GM23338 (cell line): Measurements from ENCODE around the gene SARNP. TPM values are rescaled to one million over a fixed set of nuclear protein-coding genes. Genes with fewer than 3 reads are reported as not detected.
A peak's percentile ranks its signal among the peaks of the same experiment; 100 is the strongest.

Source experiments
- ATAC-seq: fragments of 200-7000 bp; cut with Tn5 transposase; 3 replicates; pipeline ENCODE4 v1.9.1; 2020
- DNase-seq: peaks from one replicate; pipeline ENCODE4 v3.0.0-alpha.2; 2015; ENCODE audit warnings: low spot score
- H2AFZ ChIP-seq: fragments of 200-600 bp; sonication (generic); 2 replicates; pipeline ENCODE4 v1.8.0; 2016; ENCODE audit warnings: antibody characterized with exemption, mild to moderate bottlenecking, moderate library complexity
- H3F3A ChIP-seq: fragments of 200-600 bp; sonication (generic); replicated peaks from 2 replicates; pipeline ENCODE4 v1.8.0; 2017; ENCODE audit warnings: antibody characterized with exemption, mixed run types, low read depth
- H3K27ac ChIP-seq: fragments of 200-600 bp; sonication (generic); 2 replicates; pipeline ENCODE4 v1.6.1; 2016; ENCODE audit warnings: low read depth
- H3K27me3 ChIP-seq: fragments of 200-600 bp; sonication (generic); 2 replicates; pipeline ENCODE4 v1.8.0; 2016; ENCODE audit warnings: mild to moderate bottlenecking, mixed run types, moderate library complexity; ENCODE audit not compliant: insufficient read depth
- H3K36me3 ChIP-seq: fragments of 200-600 bp; sonication (generic); 2 replicates; pipeline ENCODE4 v1.8.0; 2016; ENCODE audit warnings: mild to moderate bottlenecking; ENCODE audit not compliant: insufficient read depth
- H3K4me1 ChIP-seq: fragments of 200-600 bp; sonication (generic); 2 replicates; pipeline ENCODE4 v1.8.0; 2016; ENCODE audit warnings: mild to moderate bottlenecking, moderate library complexity; ENCODE audit not compliant: insufficient read depth
- H3K4me2 ChIP-seq: fragments of 200-600 bp; sonication (generic); 2 replicates; pipeline ENCODE4 v1.7.1; 2017; ENCODE audit warnings: mixed run types
- H3K4me3 ChIP-seq: fragments of 200-600 bp; sonication (generic); 2 replicates; pipeline ENCODE4 v1.6.1; 2016; ENCODE audit warnings: mixed run types
- H3K79me2 ChIP-seq: fragments of 200-600 bp; sonication (generic); replicated peaks from 2 replicates; pipeline ENCODE4 v1.8.0; 2017; ENCODE audit warnings: mild to moderate bottlenecking; ENCODE audit not compliant: insufficient read depth
- H3K9me2 ChIP-seq: fragments of 200-600 bp; sonication (generic); 2 replicates; pipeline ENCODE4 v1.8.0; 2017; ENCODE audit not compliant: insufficient read depth
- H4K20me1 ChIP-seq: fragments of 200-600 bp; sonication (generic); replicated peaks from 2 replicates; pipeline ENCODE4 v1.8.0; 2017; ENCODE audit warnings: mild to moderate bottlenecking; ENCODE audit not compliant: insufficient read depth
- H3K27ac Mint-ChIP-seq: 2 replicates; pipeline ENCODE4 v1.8.0; 2020; ENCODE audit warnings: inconsistent platforms, mild to moderate bottlenecking, moderate library complexity, mixed read lengths
- H3K27me3 Mint-ChIP-seq: 3 replicates; pipeline ENCODE4 v1.8.0; 2022; ENCODE audit warnings: low read depth, mild to moderate bottlenecking, moderate library complexity, mixed read lengths, inconsistent platforms; ENCODE audit not compliant: insufficient read depth, poor library complexity
- H3K36me3 Mint-ChIP-seq: 3 replicates; pipeline ENCODE4 v1.8.0; 2021; ENCODE audit warnings: low read depth, mild to moderate bottlenecking, inconsistent platforms, moderate library complexity, mixed read lengths
- H3K4me1 Mint-ChIP-seq: 3 replicates; pipeline ENCODE4 v1.8.0; 2020; ENCODE audit warnings: mild to moderate bottlenecking, inconsistent platforms, mixed read lengths
- H3K4me3 Mint-ChIP-seq: 3 replicates; pipeline ENCODE4 v1.8.0; 2021; ENCODE audit warnings: moderate library complexity, mild to moderate bottlenecking, inconsistent platforms, mixed read lengths
- H3K9me3 Mint-ChIP-seq: 3 replicates; pipeline ENCODE4 v1.8.0; 2020; ENCODE audit warnings: moderate library complexity, mild to moderate bottlenecking, inconsistent platforms, mixed read lengths
- CREB1 ChIP-seq: fragments of 250-450 bp; sonication (Bioruptor Pico); IDR thresholded peaks from 2 replicates; pipeline ENCODE4 v1.5.0; 2020; ENCODE audit warnings: low read depth, mild to moderate bottlenecking, moderate library complexity
- CTCF ChIP-seq, 2 experiments: fragments of 200-600 bp in 1 of 2; sonication (generic) in 1 of 2; conservative IDR thresholded peaks; 2 replicates each; pipeline versions ENCODE4 v1.5.1 to v1.6.1; 2016 to 2017; ENCODE audit warnings: antibody characterized with exemption in 2 of 2, low read depth in 2 of 2, mild to moderate bottlenecking in 2 of 2, moderate library complexity in 1 of 2
- ETS1 ChIP-seq: IDR thresholded peaks from 2 replicates; pipeline ENCODE4 v1.6.1; 2016; ENCODE audit warnings: antibody characterized with exemption
- EZH2phosphoT487 ChIP-seq: fragments of 200-600 bp; sonication (generic); IDR thresholded peaks from one replicate; pipeline ENCODE4 v1.8.1; 2018; ENCODE audit warnings: antibody characterized with exemption; ENCODE audit not compliant: unreplicated experiment
- JUNB ChIP-seq: IDR thresholded peaks from one replicate; pipeline ENCODE4 v1.6.1; 2016; ENCODE audit warnings: antibody characterized with exemption; ENCODE audit not compliant: unreplicated experiment
- NANOG ChIP-seq: IDR thresholded peaks from 2 replicates; pipeline ENCODE4 v1.6.1; 2016; ENCODE audit warnings: antibody characterized with exemption, borderline replicate concordance
- POLR2AphosphoS5 ChIP-seq: IDR thresholded peaks from 2 replicates; pipeline ENCODE4 v1.6.1; 2016; ENCODE audit warnings: antibody characterized with exemption, low read depth
- STAT1 ChIP-seq: IDR thresholded peaks from one replicate; pipeline ENCODE4 v1.6.1; 2016; ENCODE audit warnings: antibody characterized with exemption; ENCODE audit not compliant: unreplicated experiment
- ZNF114 ChIP-seq: fragments of 250-450 bp; sonication (Bioruptor Pico); IDR thresholded peaks from 2 replicates; pipeline ENCODE4 v1.5.0; 2020; ENCODE audit warnings: mild to moderate bottlenecking, moderate library complexity
- polyA plus RNA-seq: library from polyadenylated mRNA; unstranded; fragments of >200 nt; fragmentation: Nextera tagmentation; extraction: Ambion mirVana; gene quantifications from 2 replicates; pipeline ENCODE4 v1.2.1, GENCODE V29; 2016
- total RNA-seq: library from RNA; depleted of rRNA; stranded (reverse); fragments of >200 nt; shearing (Covaris generic); gene quantifications from 2 replicates; pipeline ENCODE4 v1.2.3, GENCODE V29; 2014
- TF ChIP-seq, protein P1 (sequence below): IDR thresholded peaks from one replicate; pipeline ENCODE4 v1.6.1; 2018; ENCODE audit warnings: antibody characterized with exemption; ENCODE audit not compliant: unreplicated experiment

SARNP gene
- total and polyA plus RNA-seq, 2 experiments from 2014 or later: 96.0 to 313 TPM

- peaks cover 51% of the 10 kb centered on the region for H3K79me2 ChIP-seq
- peaks cover 33% of the 10 kb centered on the region; the same call in 1 of the 2 replicates for H3F3A ChIP-seq
- no peaks in the 10 kb centered on the region for H3K9me3 Mint-ChIP-seq
- peaks cover 18% of the 10 kb centered on the region; the same call in 2 of the 3 replicates for H3K4me1 Mint-ChIP-seq
- no peak overlapping the region for H3K4me2 ChIP-seq
- no peak for TF ChIP-seq CREB1
- peak; percentile 70 to 73 for TF ChIP-seq CTCF (conservative IDR thresholded peaks at IDR 0.05; ENCODE audit: low read depth in 2 of 2)
- H4K20me1 ChIP-seq: peaks cover 20% of the 10 kb centered on the region; the same call in 1 of the 2 replicates
- H3K27ac Mint-ChIP-seq: no peak overlapping the region
- H3K27me3 ChIP-seq: no peaks in the 10 kb centered on the region
- no peak overlapping the region for H2AFZ ChIP-seq
- no peak overlapping the region for H3K4me3 Mint-ChIP-seq
- peaks cover 3% of the 10 kb centered on the region for H3K27me3 Mint-ChIP-seq
- DNase-seq (peak; percentile 67), ATAC-seq (no peak)
- H3K27ac ChIP-seq: 0 out of 2 replicates have a peak overlapping the region, but pooled peaks have one; percentile 14
- no peak overlapping the region for H3K4me3 ChIP-seq
- peaks cover 31% of the 10 kb centered on the region for H3K36me3 ChIP-seq
- no peaks in the 10 kb centered on the region for H3K9me2 ChIP-seq
- peaks cover 54% of the 10 kb centered on the region for H3K36me3 Mint-ChIP-seq
- peaks cover 15% of the 10 kb centered on the region for H3K4me1 ChIP-seq
Measured at GRCh38 chr12:55822228-55822627, 4.7 kb upstream of the SARNP start.

GRCh38 chr12:55820679-55821078 is 3.2 kb upstream of the SARNP start:
- ATAC-seq: no peak
- TF ChIP-seq CTCF (conservative IDR thresholded peaks at IDR 0.05; ENCODE audit: low read depth in 2 of 2) (peak; percentile 47 to 54), POLR2AphosphoS5 (no peak), ZNF114 (CRISPR knock-in tag) (no peak)
- peaks cover 45% of the 10 kb centered on the region for H3K36me3 Mint-ChIP-seq
- no peaks in the 10 kb centered on the region for H3K9me3 Mint-ChIP-seq
- no peak overlapping the region for H2AFZ ChIP-seq
- peaks cover 26% of the 10 kb centered on the region; the same call in 1 of the 2 replicates for H4K20me1 ChIP-seq
- H3K27ac ChIP-seq: no peak overlapping the region
- H3K4me1 ChIP-seq: peaks cover 19% of the 10 kb centered on the region
- H3K27ac Mint-ChIP-seq: no peak overlapping the region
- peaks cover 3% of the 10 kb centered on the region for H3K27me3 Mint-ChIP-seq
- no peak overlapping the region for H3K4me3 Mint-ChIP-seq
- DNase-seq: peak; percentile 53
- peaks cover 31% of the 10 kb centered on the region for H3K36me3 ChIP-seq
- no peak overlapping the region for H3K4me2 ChIP-seq
- H3K9me2 ChIP-seq: no peaks in the 10 kb centered on the region
- H3K4me1 Mint-ChIP-seq: peaks cover 15% of the 10 kb centered on the region
- H3K4me3 ChIP-seq: no peak overlapping the region
- H3K27me3 ChIP-seq: no peaks in the 10 kb centered on the region
- H3K79me2 ChIP-seq: peaks cover 54% of the 10 kb centered on the region
- H3F3A ChIP-seq: peaks cover 33% of the 10 kb centered on the region; the same call in 1 of the 2 replicates

- no peaks in the 10 kb centered on the region for H3K9me3 Mint-ChIP-seq
Measured at GRCh38 chr12:55818886-55819285, 1.4 kb upstream of the SARNP start.

More at GRCh38 chr12:55818886-55819285, 1.4 kb upstream of the SARNP start:
- H3K27ac ChIP-seq: no peak overlapping the region
- peak overlapping the region; percentile 82 for H3K4me3 ChIP-seq
- peaks cover 33% of the 10 kb centered on the region; the same call in 1 of the 2 replicates for H3F3A ChIP-seq
- no peak for DNase-seq
- Mint-ChIP-seq H3K4me3 (no peak overlapping the region; the same call in 2 of the 3 replicates), H3K36me3 (peaks cover 46% of the 10 kb centered on the region), H3K27me3 (peaks cover 3% of the 10 kb centered on the region), H3K4me1 (peaks cover 25% of the 10 kb centered on the region), H3K27ac (no peak overlapping the region; the same call in 1 of the 2 replicates)
- H3K9me2 ChIP-seq: no peaks in the 10 kb centered on the region
- peaks cover 31% of the 10 kb centered on the region for H3K36me3 ChIP-seq
- TF ChIP-seq EZH2phosphoT487: no peak
- TF ChIP-seq ETS1: no peak
- no peak for TF ChIP-seq STAT1
- no peak for TF ChIP-seq CREB1
- TF ChIP-seq JUNB: no peak
- TF ChIP-seq, protein P1, sequence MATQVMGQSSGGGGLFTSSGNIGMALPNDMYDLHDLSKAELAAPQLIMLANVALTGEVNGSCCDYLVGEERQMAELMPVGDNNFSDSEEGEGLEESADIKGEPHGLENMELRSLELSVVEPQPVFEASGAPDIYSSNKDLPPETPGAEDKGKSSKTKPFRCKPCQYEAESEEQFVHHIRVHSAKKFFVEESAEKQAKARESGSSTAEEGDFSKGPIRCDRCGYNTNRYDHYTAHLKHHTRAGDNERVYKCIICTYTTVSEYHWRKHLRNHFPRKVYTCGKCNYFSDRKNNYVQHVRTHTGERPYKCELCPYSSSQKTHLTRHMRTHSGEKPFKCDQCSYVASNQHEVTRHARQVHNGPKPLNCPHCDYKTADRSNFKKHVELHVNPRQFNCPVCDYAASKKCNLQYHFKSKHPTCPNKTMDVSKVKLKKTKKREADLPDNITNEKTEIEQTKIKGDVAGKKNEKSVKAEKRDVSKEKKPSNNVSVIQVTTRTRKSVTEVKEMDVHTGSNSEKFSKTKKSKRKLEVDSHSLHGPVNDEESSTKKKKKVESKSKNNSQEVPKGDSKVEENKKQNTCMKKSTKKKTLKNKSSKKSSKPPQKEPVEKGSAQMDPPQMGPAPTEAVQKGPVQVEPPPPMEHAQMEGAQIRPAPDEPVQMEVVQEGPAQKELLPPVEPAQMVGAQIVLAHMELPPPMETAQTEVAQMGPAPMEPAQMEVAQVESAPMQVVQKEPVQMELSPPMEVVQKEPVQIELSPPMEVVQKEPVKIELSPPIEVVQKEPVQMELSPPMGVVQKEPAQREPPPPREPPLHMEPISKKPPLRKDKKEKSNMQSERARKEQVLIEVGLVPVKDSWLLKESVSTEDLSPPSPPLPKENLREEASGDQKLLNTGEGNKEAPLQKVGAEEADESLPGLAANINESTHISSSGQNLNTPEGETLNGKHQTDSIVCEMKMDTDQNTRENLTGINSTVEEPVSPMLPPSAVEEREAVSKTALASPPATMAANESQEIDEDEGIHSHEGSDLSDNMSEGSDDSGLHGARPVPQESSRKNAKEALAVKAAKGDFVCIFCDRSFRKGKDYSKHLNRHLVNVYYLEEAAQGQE: no peak
- no peak for TF ChIP-seq ZNF114 (CRISPR knock-in tag)
- no peak for TF ChIP-seq NANOG
- H4K20me1 ChIP-seq: peaks cover 36% of the 10 kb centered on the region
- H3K4me1 ChIP-seq: peaks cover 32% of the 10 kb centered on the region
- no peaks in the 10 kb centered on the region for H3K27me3 ChIP-seq
- no peak for ATAC-seq
- no peak overlapping the region for H2AFZ ChIP-seq
- peak overlapping the region; percentile 93 for H3K4me2 ChIP-seq
- H3K79me2 ChIP-seq: peaks cover 56% of the 10 kb centered on the region
